A549 (cell line): ENCODE results near the gene ARL5C. TPM values are rescaled to one million over a fixed set of nuclear protein-coding genes. Genes with fewer than 3 reads are reported as not detected.
A peak's percentile ranks its signal among the peaks of the same experiment; 100 is the strongest.

ENCODE experiments used
- ATAC-seq, 2 experiments: fragments of 200-7000 bp in 1 of 2; fragments of >200 bp in 1 of 2; cut with Nextera tagmentation in 1 of 2; cut with Tn5 transposase in 1 of 2; 3 replicates each; pipeline versions ENCODE4 v1.8.0 to v1.9.1; 2018 to 2020; ENCODE audit warnings: mild to moderate bottlenecking in 1 of 2, moderate library complexity in 1 of 2
- CTCF ChIA-PET: fragments of 300-600 bp; sonication (Branson Sonifier 250); formaldehyde crosslinking; extraction: SDS; loops from one replicate; lab custom pipeline; 2021; ENCODE audit warnings: antibody characterized with exemption, inconsistent platforms; lab: Yijun Ruan, JAX
- POLR2A ChIA-PET: fragments of 350-600 bp; formaldehyde crosslinking; extraction: SDS; loops from one replicate; lab custom pipeline; 2021; ENCODE audit warnings: antibody characterized with exemption, inconsistent platforms; lab: Yijun Ruan, JAX
- DNase-seq, 2 experiments: peaks; one replicate each; pipeline versions ENCODE4 v3.0.0 to v3.0.0-alpha.2; 2011 to 2016; ENCODE audit warnings: low read depth in 1 of 2, low spot score in 1 of 2
- FAIRE-seq: peaks from 2 replicates; lab custom pipeline; 2011; peaks lifted over from hg19 to GRCh38; lab: Jason Lieb, UNC
- H3K27ac ChIP-seq, 2 experiments: fragments of >200 bp; sonication (Bioruptor Twin); formaldehyde crosslinking; 3 replicates each; pipeline ENCODE4 v1.5.1; 2016 to 2017
- H3K4me1 ChIP-seq: fragments of >200 bp; sonication (Bioruptor Twin); formaldehyde crosslinking; 3 replicates; pipeline ENCODE4 v1.6.1; 2016
- H3K4me2 ChIP-seq: fragments of >200 bp; sonication (Bioruptor Twin); formaldehyde crosslinking; 3 replicates; pipeline ENCODE4 v1.6.1; 2016
- H3K4me3 ChIP-seq: fragments of >200 bp; sonication (Bioruptor Twin); formaldehyde crosslinking; 3 replicates; pipeline ENCODE4 v1.5.1; 2016
- H3K9me3 ChIP-seq: fragments of >200 bp; sonication (Bioruptor Twin); formaldehyde crosslinking; 3 replicates; pipeline ENCODE4 v1.6.1; 2016
- CBX8 ChIP-seq: fragments of 200-600 bp; sonication (generic); IDR thresholded peaks from 2 replicates; pipeline ENCODE4 v1.6.1; 2016
- CEBPB ChIP-seq, 2 experiments: fragments of >200 bp in 1 of 2; sonication (Bioruptor Twin) in 1 of 2; formaldehyde crosslinking in 1 of 2; IDR thresholded peaks; 2 replicates each; pipeline ENCODE4 v1.6.1; 2012 to 2016
- CHD2 ChIP-seq: fragments of 150-350 bp; IDR thresholded peaks from 2 replicates; pipeline ENCODE4 v1.6.1; 2014; ENCODE audit warnings: low read length; ENCODE audit not compliant: partially characterized antibody
- EHMT2 ChIP-seq: fragments of 200-600 bp; sonication (generic); IDR thresholded peaks from 2 replicates; pipeline ENCODE4 v1.6.1; 2016; ENCODE audit warnings: antibody characterized with exemption, low read depth, mild to moderate bottlenecking, moderate library complexity
- EP300 ChIP-seq, 2 experiments: fragments of >200 bp; sonication (Bioruptor Twin); formaldehyde crosslinking; IDR thresholded peaks; 2 replicates in 1 of 2; 3 replicates in 1 of 2; pipeline ENCODE4 v1.6.1; 2016 to 2017
- FOSB ChIP-seq: fragments of 250-450 bp; sonication (Bioruptor Pico); IDR thresholded peaks from 2 replicates; pipeline ENCODE4 v1.5.0; 2020; ENCODE audit warnings: mild to moderate bottlenecking, moderate library complexity
- GATA3 ChIP-seq: IDR thresholded peaks from 2 replicates; pipeline ENCODE4 v1.6.1; 2012; ENCODE audit warnings: borderline replicate concordance
- HDAC2 ChIP-seq: fragments of 200-600 bp; sonication (generic); IDR thresholded peaks from 2 replicates; pipeline ENCODE4 v1.6.1; 2016
- HEYL ChIP-seq: fragments of 250-450 bp; sonication (Bioruptor Pico); IDR thresholded peaks from 2 replicates; pipeline ENCODE4 v1.8.0; 2021; ENCODE audit warnings: mild to moderate bottlenecking, moderate library complexity
- JUN ChIP-seq, 2 experiments: fragments of >200 bp; sonication (Bioruptor Twin); formaldehyde crosslinking; IDR thresholded peaks; 2 replicates in 1 of 2; 3 replicates in 1 of 2; pipeline ENCODE4 v1.6.1; 2016 to 2017
- KDM1A ChIP-seq: fragments of 200-600 bp; sonication (generic); IDR thresholded peaks from 2 replicates; pipeline ENCODE4 v1.6.1; 2016; ENCODE audit warnings: low read depth, mild to moderate bottlenecking
- MAFK ChIP-seq: fragments of 450-650 bp; IDR thresholded peaks from 2 replicates; pipeline ENCODE4 v1.6.1; 2014; ENCODE audit not compliant: partially characterized antibody
- POLR2A ChIP-seq: IDR thresholded peaks from 2 replicates; pipeline ENCODE4 v1.6.1; 2012; ENCODE audit warnings: mild to moderate bottlenecking, low read length
- RCOR1 ChIP-seq: fragments of 150-350 bp; IDR thresholded peaks from 2 replicates; pipeline ENCODE4 v1.6.1; 2014; ENCODE audit warnings: antibody characterized with exemption, low read length, low read depth
- SMC3 ChIP-seq: fragments of >200 bp; sonication (Bioruptor Twin); formaldehyde crosslinking; IDR thresholded peaks from 3 replicates; pipeline ENCODE4 v1.6.1; 2018; ENCODE audit warnings: inconsistent platforms
- ZC3H11A ChIP-seq: fragments of 450-650 bp; IDR thresholded peaks from 2 replicates; pipeline ENCODE4 v1.6.1; 2014; ENCODE audit warnings: antibody characterized with exemption, mild to moderate bottlenecking
- ZFP36 ChIP-seq: fragments of 450-650 bp; IDR thresholded peaks from 2 replicates; pipeline ENCODE4 v1.6.1; 2014; ENCODE audit warnings: borderline replicate concordance; ENCODE audit not compliant: partially characterized antibody
- ZSCAN20 ChIP-seq: fragments of 250-450 bp; sonication (Bioruptor Pico); IDR thresholded peaks from 2 replicates; pipeline ENCODE4 v1.8.0; 2022; ENCODE audit warnings: mild to moderate bottlenecking, moderate library complexity
- WGBS: methylation state at CpG from one replicate; pipeline ENCODE4 v1.1.6; 2017; ENCODE audit errors: missing lambda C conversion rate; 5-methylcytosine and 5-hydroxymethylcytosine counted together
- polyA plus RNA-seq, 4 experiments: library from polyadenylated mRNA; depleted of rRNA in 3 of 4; stranded (reverse); fragments of >200 nt; fragmentation: RNase III in 1 of 4; extraction: RNeasy Plus Mini Kit Qiagen cat#74134 plus additional on column Dnase treatment in 1 of 4; gene quantifications; 2 replicates in 3 of 4; 3 replicates in 1 of 4; pipeline ENCODE4 v1.2.3, GENCODE V29; 2011 to 2017
- TF ChIP-seq, protein P1 (sequence below): IDR thresholded peaks from 2 replicates; pipeline ENCODE4 v1.6.1; 2012
- TF ChIP-seq, protein P2 (sequence below): fragments of >200 bp; sonication (Bioruptor Twin); formaldehyde crosslinking; IDR thresholded peaks from 2 replicates; pipeline ENCODE4 v1.6.1; 2016
- TF ChIP-seq, protein P3 (sequence below): fragments of 200-600 bp; sonication (generic); IDR thresholded peaks from 2 replicates; pipeline ENCODE4 v1.6.1; 2016; ENCODE audit warnings: antibody characterized with exemption, mild to moderate bottlenecking, moderate library complexity

The ARL5C gene
- polyA plus RNA-seq, 2 of the 4 experiments (the other 2 are of a cell fraction): not detected

DNA sequence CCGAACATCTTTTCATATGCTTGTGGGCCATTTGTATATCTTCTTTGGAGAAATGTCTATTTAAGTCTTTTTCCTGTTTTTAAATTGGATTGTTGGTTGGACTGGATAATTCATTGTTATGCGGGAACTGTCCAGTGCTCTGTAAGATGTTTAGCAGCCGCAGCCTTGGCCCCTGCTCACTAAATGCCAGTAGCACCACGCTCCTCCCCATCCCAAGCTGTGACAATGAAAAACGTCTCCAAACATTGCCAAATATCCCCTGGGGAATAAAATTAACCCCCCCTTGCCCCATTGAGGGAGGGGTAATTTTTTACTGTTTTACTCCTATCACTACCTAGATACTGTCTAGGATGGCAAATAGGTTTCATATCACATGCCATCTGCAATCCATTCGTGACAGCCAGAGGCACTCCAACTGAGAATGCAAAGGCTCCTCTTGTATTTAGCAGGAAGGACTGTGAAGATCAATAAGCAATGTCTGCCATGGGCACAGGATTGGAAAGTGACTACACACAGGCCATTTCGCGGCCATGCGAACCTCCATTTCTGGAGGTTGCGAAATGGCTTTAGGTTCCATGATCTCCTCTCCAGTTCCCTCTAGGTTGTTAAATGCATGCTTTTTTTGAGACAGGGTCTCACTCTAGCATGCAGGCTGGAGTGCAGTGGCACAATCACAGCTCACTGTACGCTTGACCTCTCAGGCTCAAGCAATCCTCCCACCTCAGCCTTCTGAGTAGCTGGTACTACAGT, 23.9 kb downstream of the ARL5C start:
- DNase-seq: no peak
- CTCF ChIA-PET: interaction anchor here (0.8 to 29.6 kb wide), 4 partner anchors 11 to 158 kb away, joined by 3 to 612 read pairs (median 32); partner anchors contain the start of genes ARL5C and PLXDC1
- Histone ChIP-seq H3K4me2 (no peak overlapping the region), H3K9me3 (no peaks in the 10 kb centered on the region), H3K4me3 (no peak overlapping the region), H3K4me1 (no peaks in the 10 kb centered on the region), H3K27ac (no peak overlapping the region)
- TF ChIP-seq ZFP36 (no peak), CEBPB (IDR thresholded peaks at IDR 0.05) (peak in 1 of 2 experiments; percentile 60; a peak in 2 of 4 replicates)
- no peak for ATAC-seq
- WGBS: 78% methylated on average over 11 of the region's 11 CpGs
- no peak for FAIRE-seq
- POLR2A ChIA-PET: no interaction called here

DNA sequence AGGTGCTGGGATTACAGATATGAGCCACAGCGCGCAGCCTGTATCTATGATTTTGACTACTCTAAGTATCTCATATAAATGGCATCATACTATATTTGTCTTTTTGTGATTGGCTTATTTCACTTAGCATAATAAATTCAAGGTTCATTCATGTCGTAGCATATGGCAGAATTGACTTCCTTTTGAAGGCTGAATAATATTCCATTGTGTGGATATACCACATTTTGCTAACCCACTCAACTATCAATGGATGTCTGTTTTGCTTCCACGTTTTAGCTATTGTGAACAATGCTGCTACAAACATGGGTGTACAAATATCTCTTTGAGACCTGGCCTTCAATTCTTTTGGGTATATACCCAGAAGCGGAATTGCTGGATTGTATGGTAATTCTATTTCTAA, 24.7 kb downstream of the ARL5C start:
- Histone ChIP-seq H3K4me2 (no peak overlapping the region), H3K27ac (no peak overlapping the region), H3K4me3 (no peak overlapping the region), H3K9me3 (no peaks in the 10 kb centered on the region), H3K4me1 (no peaks in the 10 kb centered on the region)
- POLR2A ChIA-PET: no interaction called here
- DNase-seq (no peak), FAIRE-seq (peak; percentile 92), ATAC-seq (no peak)
- TF ChIP-seq SMC3 (no peak), CHD2 (no peak), EHMT2 (no peak), HDAC2 (no peak), ZC3H11A (no peak), RCOR1 (no peak)
- TF ChIP-seq, protein P1, sequence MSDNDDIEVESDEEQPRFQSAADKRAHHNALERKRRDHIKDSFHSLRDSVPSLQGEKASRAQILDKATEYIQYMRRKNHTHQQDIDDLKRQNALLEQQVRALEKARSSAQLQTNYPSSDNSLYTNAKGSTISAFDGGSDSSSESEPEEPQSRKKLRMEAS: no peak
- TF ChIP-seq, protein P2, sequence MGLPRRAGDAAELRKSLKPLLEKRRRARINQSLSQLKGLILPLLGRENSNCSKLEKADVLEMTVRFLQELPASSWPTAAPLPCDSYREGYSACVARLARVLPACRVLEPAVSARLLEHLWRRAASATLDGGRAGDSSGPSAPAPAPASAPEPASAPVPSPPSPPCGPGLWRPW: no peak
- 61% methylated on average over 5 of the region's 5 CpGs for WGBS
- CTCF ChIA-PET: interaction anchor here (0.6 to 29.6 kb wide), 4 partner anchors 32 to 158 kb away, joined by 3 to 612 read pairs (median 21); partner anchors contain the start of gene ARL5C

DNA sequence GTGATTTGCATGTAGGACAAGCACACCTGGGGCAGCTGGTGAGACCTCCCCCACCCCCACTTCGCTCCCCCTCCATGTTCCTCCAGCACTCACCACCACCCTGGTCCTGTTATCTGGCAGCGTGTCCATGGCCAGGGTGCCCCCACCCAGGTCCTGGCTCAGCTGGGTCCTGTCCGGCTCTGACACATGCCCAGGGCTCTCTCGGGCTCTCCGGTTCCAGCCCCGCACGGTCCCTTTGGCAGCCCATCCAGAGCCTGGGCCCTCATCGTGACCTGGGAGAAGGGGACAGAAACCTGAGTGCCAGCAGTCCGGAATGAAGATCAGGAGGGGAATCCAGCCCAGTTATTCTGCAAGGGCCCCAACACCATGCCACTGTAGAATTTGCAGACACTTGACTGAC, 26.4 kb downstream of the ARL5C start:
- TF ChIP-seq CEBPB (IDR thresholded peaks at IDR 0.05): no peak
- TF ChIP-seq HEYL: no peak
- TF ChIP-seq MAFK: no peak
- no peak for TF ChIP-seq JUN (IDR thresholded peaks at IDR 0.05)
- TF ChIP-seq ZC3H11A: no peak
- TF ChIP-seq, protein P3, sequence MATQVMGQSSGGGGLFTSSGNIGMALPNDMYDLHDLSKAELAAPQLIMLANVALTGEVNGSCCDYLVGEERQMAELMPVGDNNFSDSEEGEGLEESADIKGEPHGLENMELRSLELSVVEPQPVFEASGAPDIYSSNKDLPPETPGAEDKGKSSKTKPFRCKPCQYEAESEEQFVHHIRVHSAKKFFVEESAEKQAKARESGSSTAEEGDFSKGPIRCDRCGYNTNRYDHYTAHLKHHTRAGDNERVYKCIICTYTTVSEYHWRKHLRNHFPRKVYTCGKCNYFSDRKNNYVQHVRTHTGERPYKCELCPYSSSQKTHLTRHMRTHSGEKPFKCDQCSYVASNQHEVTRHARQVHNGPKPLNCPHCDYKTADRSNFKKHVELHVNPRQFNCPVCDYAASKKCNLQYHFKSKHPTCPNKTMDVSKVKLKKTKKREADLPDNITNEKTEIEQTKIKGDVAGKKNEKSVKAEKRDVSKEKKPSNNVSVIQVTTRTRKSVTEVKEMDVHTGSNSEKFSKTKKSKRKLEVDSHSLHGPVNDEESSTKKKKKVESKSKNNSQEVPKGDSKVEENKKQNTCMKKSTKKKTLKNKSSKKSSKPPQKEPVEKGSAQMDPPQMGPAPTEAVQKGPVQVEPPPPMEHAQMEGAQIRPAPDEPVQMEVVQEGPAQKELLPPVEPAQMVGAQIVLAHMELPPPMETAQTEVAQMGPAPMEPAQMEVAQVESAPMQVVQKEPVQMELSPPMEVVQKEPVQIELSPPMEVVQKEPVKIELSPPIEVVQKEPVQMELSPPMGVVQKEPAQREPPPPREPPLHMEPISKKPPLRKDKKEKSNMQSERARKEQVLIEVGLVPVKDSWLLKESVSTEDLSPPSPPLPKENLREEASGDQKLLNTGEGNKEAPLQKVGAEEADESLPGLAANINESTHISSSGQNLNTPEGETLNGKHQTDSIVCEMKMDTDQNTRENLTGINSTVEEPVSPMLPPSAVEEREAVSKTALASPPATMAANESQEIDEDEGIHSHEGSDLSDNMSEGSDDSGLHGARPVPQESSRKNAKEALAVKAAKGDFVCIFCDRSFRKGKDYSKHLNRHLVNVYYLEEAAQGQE: no peak
- TF ChIP-seq FOSB (CRISPR knock-in tag): no peak
- no peak for TF ChIP-seq POLR2A
- TF ChIP-seq KDM1A: no peak
- TF ChIP-seq ZSCAN20 (CRISPR knock-in tag): no peak
- TF ChIP-seq EP300 (IDR thresholded peaks at IDR 0.05): no peak
- TF ChIP-seq CHD2: no peak
- TF ChIP-seq CBX8: no peak
- TF ChIP-seq GATA3: no peak
- DNase-seq: no peak
- ChIA-PET CTCF (interaction anchor here (0.6 to 29.6 kb wide), 5 partner anchors 10 to 156 kb away, joined by 4 to 612 read pairs (median 6); partner anchors contain the start of gene ARL5C), POLR2A (interaction anchor here (0.7 kb wide), 1 partner anchor 259 kb away, joined by 3 read pairs; no protein-coding TSS in a partner anchor)
- ATAC-seq: peak in 1 of 2 experiments; percentile 14; a peak in 2 of 6 replicates
- Histone ChIP-seq H3K4me1 (no peaks in the 10 kb centered on the region), H3K27ac (no peak overlapping the region), H3K4me3 (no peak overlapping the region), H3K4me2 (no peak overlapping the region), H3K9me3 (no peaks in the 10 kb centered on the region)
- no peak for FAIRE-seq
- 91% methylated on average over 8 of the region's 9 CpGs for WGBS
